Natural killer cell treated with Interleukin-12 subunit alpha and Interleukin-12 subunit beta and Interleukin-15 and Interleukin-18, amount 100 ng/mL, for 72 hours (primary cell): ENCODE data around the gene BCDIN3D. TPM values are rescaled to one million over a fixed set of nuclear protein-coding genes. Genes with fewer than 3 reads are reported as not detected.

Experiments
- ATAC-seq, 2 donors: fragments of 150-1000 bp; cut with Tn5 transposase in 1 of 2; sonication (Bioruptor Pico), chemical (Tn5 transposase) in 1 of 2; 2 replicates each; pipeline ENCODE4 v1.10.0; 2021
- DNase-seq: peaks from one replicate; pipeline ENCODE4 v3.0.0; 2022; ENCODE audit warnings: low spot score
- H3K27ac Mint-ChIP-seq, 2 donors: 1 replicate in 1 of 2; 2 replicates in 1 of 2; pipeline ENCODE4 v1.8.0; 2022; ENCODE audit warnings: mixed read lengths in 2 of 2, mild to moderate bottlenecking in 1 of 2, moderate library complexity in 1 of 2
- H3K27me3 Mint-ChIP-seq, 2 donors: 1 replicate in 1 of 2; 2 replicates in 1 of 2; pipeline ENCODE4 v1.8.0; 2022; ENCODE audit warnings: mixed read lengths in 2 of 2
- H3K36me3 Mint-ChIP-seq: one replicate; pipeline ENCODE4 v1.8.0; 2022; ENCODE audit warnings: mixed read lengths
- H3K4me1 Mint-ChIP-seq, 2 donors: 1 replicate in 1 of 2; 2 replicates in 1 of 2; pipeline ENCODE4 v1.8.0; 2022; ENCODE audit warnings: low read depth in 2 of 2, mixed read lengths in 2 of 2, mild to moderate bottlenecking in 1 of 2
- H3K4me3 Mint-ChIP-seq: one replicate; pipeline ENCODE4 v1.8.0; 2022; ENCODE audit warnings: mixed read lengths
- H3K9me3 Mint-ChIP-seq: 2 replicates; pipeline ENCODE4 v1.8.0; 2022; ENCODE audit warnings: mixed read lengths
- total RNA-seq, 2 donors: library from RNA; stranded (reverse); gene quantifications; one replicate each; pipeline ENCODE4 v1.2.3, GENCODE V29; 2022

Gene BCDIN3D
- total RNA-seq, 2 donors from 2014 or later: 5.9 to 6.8 TPM

DNA sequence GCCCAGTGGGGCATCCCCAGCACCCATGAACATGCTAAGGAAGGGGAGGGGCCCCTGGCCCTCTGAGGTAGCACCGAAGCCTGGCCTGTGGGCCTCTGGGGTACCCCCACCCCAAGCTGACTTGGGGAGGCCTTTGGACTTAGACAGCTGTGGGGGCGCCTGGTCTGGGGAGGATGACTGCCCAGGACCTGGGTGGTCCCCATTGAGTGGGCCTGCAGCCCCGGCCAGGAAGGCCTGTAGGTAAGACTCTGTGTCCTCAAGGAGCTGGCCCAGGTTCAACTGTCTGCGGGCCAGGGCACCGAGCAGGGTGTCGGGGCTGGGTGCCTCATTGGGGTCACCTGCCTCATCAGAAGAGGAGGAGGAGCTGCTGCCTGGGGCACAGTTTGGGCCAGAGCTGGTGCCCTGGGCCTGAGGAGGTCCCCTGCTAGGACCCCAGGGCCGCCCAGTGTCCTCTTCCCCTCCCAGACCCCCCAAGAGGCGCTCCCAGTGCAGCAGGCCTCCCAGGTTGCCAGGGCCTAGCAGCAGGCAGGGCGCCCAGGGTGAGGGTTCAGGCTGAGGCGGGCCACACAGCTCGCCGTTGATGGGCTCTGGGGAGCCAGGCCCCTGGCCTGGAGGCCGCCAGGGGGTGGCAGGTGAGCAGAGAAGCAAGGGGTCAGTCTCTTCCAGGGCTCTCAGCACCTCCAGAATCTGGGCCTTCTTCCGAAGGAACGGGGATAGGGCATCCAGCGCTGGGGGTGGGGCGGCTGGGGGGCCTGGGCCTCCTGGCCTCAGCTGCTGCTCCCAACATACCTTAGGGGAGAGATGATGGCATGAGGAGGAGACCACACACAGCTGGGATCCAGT lies 46.1 kb downstream of the BCDIN3D start:
- H3K4me3 Mint-ChIP-seq: no peak overlapping the region
- no peaks in the 10 kb centered on the region for H3K4me1 Mint-ChIP-seq
- ATAC-seq: no peak
- DNase-seq: peak; percentile 28
- no peak overlapping the region for H3K27ac Mint-ChIP-seq
- no peaks in the 10 kb centered on the region for H3K36me3 Mint-ChIP-seq
- H3K27me3 Mint-ChIP-seq: no peaks in the 10 kb centered on the region
- no peaks in the 10 kb centered on the region for H3K9me3 Mint-ChIP-seq

- Mint-ChIP-seq H3K27ac (no peak overlapping the region), H3K27me3 (no peaks in the 10 kb centered on the region), H3K36me3 (no peaks in the 10 kb centered on the region), H3K4me3 (no peak overlapping the region), H3K9me3 (no peaks in the 10 kb centered on the region), H3K4me1 (no peaks in the 10 kb centered on the region)
- ATAC-seq: no peak
- no peak for DNase-seq
Measured at GRCh38 chr12:49796155-49796554, 46.8 kb downstream of the BCDIN3D start.

DNA sequence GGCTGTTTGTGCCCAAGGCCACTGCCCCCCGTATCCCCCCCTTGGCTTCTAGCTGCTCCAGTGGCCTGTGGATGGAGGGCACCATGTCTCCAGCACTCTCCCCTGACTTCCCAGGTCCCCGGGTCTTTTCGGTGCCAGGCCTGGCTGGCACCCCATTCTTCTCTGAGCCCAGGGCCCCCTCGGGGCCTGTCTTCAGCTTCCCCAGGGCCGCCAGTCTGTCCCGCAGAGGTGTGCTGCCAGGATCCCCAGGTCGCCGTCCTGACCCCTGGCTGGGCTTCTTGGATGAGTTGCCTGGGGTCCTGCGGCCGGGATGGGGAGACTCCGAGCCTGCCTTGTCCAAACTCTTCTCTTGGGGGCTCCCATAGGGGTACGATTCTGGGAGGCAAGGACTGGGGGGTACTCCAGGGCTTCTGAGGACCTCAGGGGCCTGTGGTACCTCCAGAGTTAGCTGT lies 47.2 kb downstream of the BCDIN3D start:
- Mint-ChIP-seq H3K36me3 (no peaks in the 10 kb centered on the region), H3K27me3 (no peaks in the 10 kb centered on the region), H3K4me1 (no peaks in the 10 kb centered on the region), H3K4me3 (no peak overlapping the region), H3K9me3 (no peaks in the 10 kb centered on the region), H3K27ac (no peak overlapping the region)
- DNase-seq (no peak), ATAC-seq (no peak)

DNA sequence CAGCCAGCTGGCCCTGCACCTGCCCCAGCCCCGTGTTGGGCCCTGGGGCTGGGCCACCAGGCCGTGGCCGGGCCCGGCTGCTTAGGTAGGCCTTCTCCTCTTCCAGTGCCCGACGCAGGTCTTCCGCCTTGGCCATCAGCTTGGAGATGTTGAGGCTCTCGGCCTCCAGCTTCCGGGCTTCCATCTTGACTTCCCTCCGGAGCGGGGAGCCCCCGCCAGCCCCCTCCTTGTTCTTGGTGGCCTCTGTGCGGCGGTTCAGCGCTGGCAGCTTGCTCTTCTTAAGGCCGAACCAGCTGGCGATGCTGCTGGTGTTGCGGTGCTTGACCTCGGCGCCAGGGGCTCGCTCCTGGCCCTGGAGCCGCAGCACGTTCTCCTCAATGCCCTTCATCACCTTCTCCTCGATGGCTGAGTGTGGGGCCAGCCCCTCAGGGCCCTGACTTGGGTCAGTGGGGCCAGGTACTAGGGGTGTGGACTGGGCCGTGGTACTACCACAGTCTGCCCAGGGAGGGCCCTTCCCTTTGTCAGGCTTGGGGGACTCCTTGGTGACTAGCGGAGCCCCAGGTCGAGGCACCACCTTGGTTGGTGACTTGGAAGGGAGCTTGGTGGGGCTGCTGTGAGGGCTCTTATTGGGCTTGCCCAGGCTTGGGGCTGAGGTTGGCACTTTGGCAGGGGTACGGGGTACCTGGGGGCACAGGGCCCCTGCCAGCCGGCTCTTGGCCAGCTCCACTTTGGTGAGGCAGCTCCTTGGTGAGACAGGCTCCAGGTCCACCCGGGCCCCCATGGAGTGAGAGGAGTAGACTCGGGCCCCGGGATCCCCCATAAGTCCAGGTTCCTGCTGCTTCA lies 47.9 kb downstream of the BCDIN3D start:
- no peak overlapping the region for H3K4me3 Mint-ChIP-seq
- no peaks in the 10 kb centered on the region for H3K27me3 Mint-ChIP-seq
- H3K27ac Mint-ChIP-seq: no peak overlapping the region
- H3K9me3 Mint-ChIP-seq: no peaks in the 10 kb centered on the region
- peak in 1 of 2 donors; percentile 1 for ATAC-seq
- no peaks in the 10 kb centered on the region for H3K36me3 Mint-ChIP-seq
- H3K4me1 Mint-ChIP-seq: no peaks in the 10 kb centered on the region
- no peak for DNase-seq

DNA sequence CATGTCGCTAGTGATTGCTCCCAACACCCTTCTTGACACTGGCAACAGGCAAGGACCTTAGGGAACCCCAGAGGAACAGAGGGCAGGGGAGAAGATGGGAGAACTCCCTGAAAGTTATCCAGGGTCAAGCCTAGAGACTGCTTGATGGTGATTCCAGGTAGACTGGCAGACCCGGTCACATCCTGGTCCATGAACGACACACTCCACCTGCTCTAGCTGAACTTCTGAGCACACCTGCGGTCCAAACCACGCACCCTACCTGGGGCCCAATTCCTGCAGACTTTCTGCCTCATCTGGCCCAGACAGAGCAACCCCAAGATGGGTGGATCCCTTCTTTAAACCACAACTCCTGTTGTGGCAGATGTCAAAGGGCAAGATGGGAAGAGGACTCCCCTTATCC lies 48.9 kb downstream of the BCDIN3D start:
- DNase-seq: no peak
- Mint-ChIP-seq H3K27ac (no peak overlapping the region), H3K4me3 (no peak overlapping the region), H3K4me1 (no peaks in the 10 kb centered on the region), H3K9me3 (no peaks in the 10 kb centered on the region), H3K36me3 (no peaks in the 10 kb centered on the region), H3K27me3 (no peaks in the 10 kb centered on the region)
- ATAC-seq: no peak

DNA sequence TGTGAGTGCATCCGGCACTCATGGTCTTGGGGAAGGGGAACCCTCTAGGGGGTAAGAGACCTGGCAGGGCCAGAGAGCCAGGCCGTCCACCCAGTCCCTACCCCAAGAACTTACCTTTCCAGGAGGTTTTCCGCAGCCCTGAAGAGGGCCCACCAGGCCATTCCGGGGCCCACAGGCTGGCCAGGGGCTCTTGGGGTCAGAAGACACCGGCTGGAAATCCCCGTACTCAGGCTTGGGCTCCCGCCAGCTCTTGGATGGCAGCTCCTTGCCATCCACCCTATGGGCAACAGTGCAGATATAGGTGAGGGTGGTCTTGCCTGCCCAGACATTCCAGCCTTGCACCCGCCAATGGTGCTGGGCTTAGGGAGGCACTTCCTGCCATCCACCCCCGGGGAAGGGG lies 49.3 kb downstream of the BCDIN3D start:
- Mint-ChIP-seq H3K27ac (no peak overlapping the region), H3K9me3 (no peaks in the 10 kb centered on the region), H3K36me3 (no peaks in the 10 kb centered on the region), H3K27me3 (no peaks in the 10 kb centered on the region), H3K4me3 (no peak overlapping the region), H3K4me1 (no peaks in the 10 kb centered on the region)
- DNase-seq (peak; percentile 48), ATAC-seq (no peak)

- no peak for ATAC-seq
- Mint-ChIP-seq H3K36me3 (no peaks in the 10 kb centered on the region), H3K27ac (no peak overlapping the region), H3K27me3 (no peaks in the 10 kb centered on the region), H3K4me3 (no peak overlapping the region), H3K9me3 (no peaks in the 10 kb centered on the region), H3K4me1 (no peaks in the 10 kb centered on the region)
- DNase-seq: peak; percentile 45
Measured at GRCh38 chr12:49792976-49793580, 49.8 kb downstream of the BCDIN3D start.

GRCh38 chr12:49792181-49792970 lies 50.5 kb downstream of the BCDIN3D start:
- Mint-ChIP-seq H3K36me3 (no peaks in the 10 kb centered on the region), H3K4me3 (no peak overlapping the region), H3K9me3 (peaks cover 3% of the 10 kb centered on the region), H3K27me3 (no peaks in the 10 kb centered on the region), H3K27ac (no peak overlapping the region), H3K4me1 (no peaks in the 10 kb centered on the region)
- ATAC-seq: no peak
- DNase-seq: peak; percentile 2

DNA sequence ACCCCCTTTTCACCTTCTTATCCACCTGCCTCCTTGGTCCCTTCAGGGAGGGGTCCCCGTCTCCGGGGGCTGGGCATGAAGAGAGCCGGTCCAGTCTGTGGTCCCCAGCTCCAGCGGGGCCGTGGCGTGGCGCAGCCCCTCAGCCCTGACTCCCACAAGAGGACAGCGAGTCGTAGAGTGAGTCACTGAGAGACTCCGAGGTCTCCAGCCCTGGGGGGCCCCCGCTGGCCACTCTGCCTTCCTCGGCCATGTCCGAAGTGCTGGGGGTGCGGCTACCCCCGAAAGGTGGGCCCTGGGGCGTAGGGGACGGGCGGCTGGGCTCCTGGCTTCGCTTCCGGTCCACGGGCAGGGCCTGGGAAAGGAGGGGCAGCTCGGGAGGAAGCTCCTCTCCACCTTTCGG lies 51.2 kb downstream of the BCDIN3D start:
- Mint-ChIP-seq H3K27me3 (no peaks in the 10 kb centered on the region), H3K27ac (no peak overlapping the region), H3K36me3 (no peaks in the 10 kb centered on the region), H3K4me3 (no peak overlapping the region), H3K4me1 (no peaks in the 10 kb centered on the region), H3K9me3 (peaks cover 4% of the 10 kb centered on the region)
- no peak for DNase-seq
- ATAC-seq: no peak

GRCh38 chr12:49790741-49791555 lies 52.0 kb downstream of the BCDIN3D start:
- H3K27ac Mint-ChIP-seq: no peak overlapping the region
- no peak overlapping the region for H3K4me3 Mint-ChIP-seq
- ATAC-seq: no peak
- H3K4me1 Mint-ChIP-seq: no peaks in the 10 kb centered on the region
- no peaks in the 10 kb centered on the region for H3K36me3 Mint-ChIP-seq
- H3K9me3 Mint-ChIP-seq: peaks cover 4% of the 10 kb centered on the region
- no peak for DNase-seq
- no peaks in the 10 kb centered on the region for H3K27me3 Mint-ChIP-seq

DNA sequence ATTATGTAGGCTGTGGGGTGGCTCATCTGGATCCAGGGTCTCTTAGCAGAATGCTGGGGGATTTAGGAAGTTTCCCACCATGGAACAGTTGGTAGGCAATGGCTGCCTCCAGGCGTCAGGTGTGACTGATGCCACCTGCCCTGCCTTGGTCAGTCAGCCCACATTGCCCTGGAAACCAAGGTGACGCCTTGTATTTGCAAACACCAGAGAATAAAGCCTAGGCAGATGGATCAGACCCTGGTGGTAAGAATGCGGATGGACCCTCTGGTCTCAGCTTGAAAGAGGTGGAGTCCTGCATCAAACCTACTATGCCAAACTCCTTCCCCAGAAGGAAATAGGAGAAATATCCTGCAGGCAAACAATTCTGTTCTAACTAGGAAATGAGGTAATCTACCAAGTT lies 52.9 kb downstream of the BCDIN3D start:
- Mint-ChIP-seq H3K4me1 (no peaks in the 10 kb centered on the region), H3K9me3 (peaks cover 4% of the 10 kb centered on the region), H3K4me3 (no peak overlapping the region), H3K27me3 (peaks cover 0 to 5% of the 10 kb centered on the region in 2 donors), H3K27ac (no peak overlapping the region), H3K36me3 (no peaks in the 10 kb centered on the region)
- DNase-seq (no peak), ATAC-seq (no peak)

- H3K27ac Mint-ChIP-seq: no peak overlapping the region
- H3K9me3 Mint-ChIP-seq: peaks cover 4% of the 10 kb centered on the region
- H3K36me3 Mint-ChIP-seq: no peaks in the 10 kb centered on the region
- no peak for DNase-seq
- ATAC-seq: no peak
- H3K27me3 Mint-ChIP-seq: peaks cover 12 to 21% of the 10 kb centered on the region in 2 donors
- no peak overlapping the region for H3K4me3 Mint-ChIP-seq
- no peaks in the 10 kb centered on the region for H3K4me1 Mint-ChIP-seq
Measured at GRCh38 chr12:49787672-49788071, 55.2 kb downstream of the BCDIN3D start.
